Fibroblast of villous mesenchyme (primary cell): ENCODE results near the gene HIPK1. TPM values are rescaled to one million over a fixed set of nuclear protein-coding genes. Genes with fewer than 3 reads are reported as not detected.

Source experiments
- DNase-seq: peaks from one replicate; pipeline ENCODE4 v3.0.0-alpha.2; 2010; ENCODE audit warnings: low read depth
- H3K4me3 ChIP-seq: 2 replicates; pipeline ENCODE4 v1.5.1; 2011; ENCODE audit warnings: low read depth, mild to moderate bottlenecking, low read length
- total RNA-seq: library from RNA; depleted of rRNA; stranded (reverse); fragments of >200 nt; gene quantifications from 2 replicates; pipeline ENCODE4 v1.2.3, GENCODE V29; 2012
- TF ChIP-seq, protein P1 (sequence below): IDR thresholded peaks from 2 replicates; pipeline ENCODE4 v1.5.1; 2012; ENCODE audit warnings: low read depth, mild to moderate bottlenecking, low read length; ENCODE audit not compliant: insufficient read depth

Gene HIPK1
- total RNA-seq, 1 donor, result 32.4 TPM

DNA sequence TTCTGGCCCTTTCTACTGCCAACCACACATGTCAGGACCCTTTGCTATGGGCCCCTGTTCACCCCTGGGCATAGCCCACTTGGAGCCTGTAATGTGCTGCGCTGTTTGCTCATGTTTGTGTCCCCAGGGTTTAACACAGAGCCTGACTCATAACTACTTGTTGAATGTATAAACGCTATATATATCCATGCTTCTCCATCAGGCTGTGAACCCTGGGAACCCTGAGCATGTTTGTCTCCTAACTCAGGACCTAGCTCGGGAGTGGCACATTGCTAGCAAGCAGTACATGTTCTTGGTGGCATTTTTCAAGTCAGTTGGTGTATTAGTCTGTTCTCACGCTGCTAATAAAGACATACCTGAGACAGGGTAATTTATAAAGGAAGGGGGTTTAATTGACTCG lies 58.1 kb downstream of the HIPK1 start:
- DNase-seq, result no peak
- TF ChIP-seq, protein P1, sequence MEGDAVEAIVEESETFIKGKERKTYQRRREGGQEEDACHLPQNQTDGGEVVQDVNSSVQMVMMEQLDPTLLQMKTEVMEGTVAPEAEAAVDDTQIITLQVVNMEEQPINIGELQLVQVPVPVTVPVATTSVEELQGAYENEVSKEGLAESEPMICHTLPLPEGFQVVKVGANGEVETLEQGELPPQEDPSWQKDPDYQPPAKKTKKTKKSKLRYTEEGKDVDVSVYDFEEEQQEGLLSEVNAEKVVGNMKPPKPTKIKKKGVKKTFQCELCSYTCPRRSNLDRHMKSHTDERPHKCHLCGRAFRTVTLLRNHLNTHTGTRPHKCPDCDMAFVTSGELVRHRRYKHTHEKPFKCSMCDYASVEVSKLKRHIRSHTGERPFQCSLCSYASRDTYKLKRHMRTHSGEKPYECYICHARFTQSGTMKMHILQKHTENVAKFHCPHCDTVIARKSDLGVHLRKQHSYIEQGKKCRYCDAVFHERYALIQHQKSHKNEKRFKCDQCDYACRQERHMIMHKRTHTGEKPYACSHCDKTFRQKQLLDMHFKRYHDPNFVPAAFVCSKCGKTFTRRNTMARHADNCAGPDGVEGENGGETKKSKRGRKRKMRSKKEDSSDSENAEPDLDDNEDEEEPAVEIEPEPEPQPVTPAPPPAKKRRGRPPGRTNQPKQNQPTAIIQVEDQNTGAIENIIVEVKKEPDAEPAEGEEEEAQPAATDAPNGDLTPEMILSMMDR, result no peak
- H3K4me3 ChIP-seq, result no peak overlapping the region

GRCh38 chr1:113990530-113990929 lies 61.4 kb downstream of the HIPK1 start:
- no peak overlapping the region for H3K4me3 ChIP-seq
- DNase-seq, result no peak
- TF ChIP-seq, protein P1, result no peak

- no peak for DNase-seq
- no peak overlapping the region for H3K4me3 ChIP-seq
- TF ChIP-seq, protein P1, result no peak
Observed at GRCh38 chr1:113990961-113991360, 61.8 kb downstream of the HIPK1 start.

- TF ChIP-seq, protein P1, result no peak
- DNase-seq, result peak; percentile 91
- no peak overlapping the region for H3K4me3 ChIP-seq
Observed at GRCh38 chr1:113991467-113991997, 62.4 kb downstream of the HIPK1 start.

- TF ChIP-seq, protein P1, result no peak
- DNase-seq, result no peak
- H3K4me3 ChIP-seq, result no peak overlapping the region
Observed at GRCh38 chr1:113993072-113993471, 63.9 kb downstream of the HIPK1 start.

DNA sequence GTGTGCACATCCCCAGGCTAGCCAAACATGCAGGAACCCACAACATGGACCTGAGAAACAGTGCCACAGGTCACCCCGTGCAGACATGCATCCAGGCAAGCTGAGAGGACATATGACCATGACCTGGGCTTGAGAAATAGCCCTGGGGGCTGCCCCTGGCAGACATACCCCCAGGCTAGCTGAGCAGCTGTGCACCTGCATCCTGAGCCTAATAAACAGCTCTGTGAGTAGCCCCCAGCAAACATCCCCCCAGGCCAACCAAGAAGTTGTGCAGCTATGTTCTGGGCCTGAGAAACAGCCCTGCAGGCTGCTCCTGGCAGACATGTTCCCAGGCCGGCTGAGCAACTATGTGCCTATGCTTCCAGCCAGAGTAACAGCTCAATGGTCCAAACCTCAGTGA lies 64.6 kb downstream of the HIPK1 start:
- no peak overlapping the region for H3K4me3 ChIP-seq
- DNase-seq, result no peak
- TF ChIP-seq, protein P1, result no peak

DNA sequence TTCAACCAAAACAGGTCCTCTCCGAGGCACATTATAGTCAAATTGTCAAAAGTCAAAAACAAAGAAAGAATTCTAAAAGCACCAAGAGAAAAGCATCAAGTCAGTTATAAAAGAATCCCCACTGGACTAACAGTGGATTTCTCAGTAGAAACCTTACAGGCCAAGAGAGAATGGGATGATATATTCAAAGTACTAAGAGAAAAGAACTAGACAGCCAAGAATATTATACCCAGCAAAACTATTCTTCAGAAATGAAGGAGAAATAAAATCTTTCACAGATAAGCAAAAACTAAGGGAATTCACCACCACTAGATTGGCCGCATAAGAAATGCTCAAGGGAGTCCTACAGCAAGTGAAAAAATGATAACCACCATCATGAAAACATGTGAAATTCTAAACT lies 66.3 kb downstream of the HIPK1 start:
- H3K4me3 ChIP-seq, result no peak overlapping the region
- DNase-seq, result no peak
- TF ChIP-seq, protein P1, result no peak
